ENCODE data around the gene PLS3. TPM values are rescaled to one million over a fixed set of nuclear protein-coding genes. Genes with fewer than 3 reads are reported as not detected.
A peak's percentile ranks its signal among the peaks of the same experiment; 100 is the strongest.
"Not testable (repeated sequence)": the region's sequence is repeated elsewhere in the genome, so short reads cannot be mapped to it uniquely, and the experiment has no call there.

PLS3 gene
- total RNA-seq, 1 experiment from 2014 or later, result 129 TPM

GRCh38 chrX:115591856-115592842 lies 31.2 kb downstream of the PLS3 start:
- DNase-seq (ENCODE audit: low read depth), result peak; percentile 20
- in situ Hi-C loops (cut with HindIII; ENCODE audit: low pct_unique_long_range_greater_than_20kb, low sequenced_read_pairs), result no loop called here

GRCh38 chrX:115592997-115593734 lies 32.2 kb downstream of the PLS3 start:
- DNase-seq (ENCODE audit: low read depth), result no peak
- in situ Hi-C loops (cut with HindIII; ENCODE audit: low pct_unique_long_range_greater_than_20kb, low sequenced_read_pairs), result no loop called here

- in situ Hi-C loops (cut with HindIII; ENCODE audit: low pct_unique_long_range_greater_than_20kb, low sequenced_read_pairs), result no loop called here
- no peak for DNase-seq (ENCODE audit: low read depth)
Observed at GRCh38 chrX:115595049-115595448, 34.1 kb downstream of the PLS3 start.

GRCh38 chrX:115598556-115598955 lies 37.6 kb downstream of the PLS3 start:
- in situ Hi-C loops (cut with HindIII; ENCODE audit: low pct_unique_long_range_greater_than_20kb, low sequenced_read_pairs), result no loop called here
- DNase-seq (ENCODE audit: low read depth), result no peak

- in situ Hi-C loops (cut with HindIII; ENCODE audit: low pct_unique_long_range_greater_than_20kb, low sequenced_read_pairs), result no loop called here
- DNase-seq (ENCODE audit: low read depth), result no peak
Observed at GRCh38 chrX:115602308-115602707, 41.3 kb downstream of the PLS3 start.

GRCh38 chrX:115602729-115603389 lies 41.9 kb downstream of the PLS3 start:
- in situ Hi-C loops (cut with HindIII; ENCODE audit: low pct_unique_long_range_greater_than_20kb, low sequenced_read_pairs), result no loop called here
- DNase-seq (ENCODE audit: low read depth), result no peak

- no peak for DNase-seq (ENCODE audit: low read depth)
- in situ Hi-C loops (cut with HindIII; ENCODE audit: low pct_unique_long_range_greater_than_20kb, low sequenced_read_pairs), result no loop called here
Observed at GRCh38 chrX:115603534-115604074, 42.6 kb downstream of the PLS3 start.

GRCh38 chrX:115606861-115607260 lies 45.9 kb downstream of the PLS3 start:
- in situ Hi-C loops (cut with HindIII; ENCODE audit: low pct_unique_long_range_greater_than_20kb, low sequenced_read_pairs), result no loop called here
- no peak for DNase-seq (ENCODE audit: low read depth)

GRCh38 chrX:115609621-115610020 lies 48.6 kb downstream of the PLS3 start:
- no peak for DNase-seq (ENCODE audit: low read depth)
- in situ Hi-C loops (cut with HindIII; ENCODE audit: low pct_unique_long_range_greater_than_20kb, low sequenced_read_pairs), result no loop called here

GRCh38 chrX:115616943-115617563 lies 56.1 kb downstream of the PLS3 start:
- no peak for DNase-seq (ENCODE audit: low read depth)
- in situ Hi-C loops (cut with HindIII; ENCODE audit: low pct_unique_long_range_greater_than_20kb, low sequenced_read_pairs), result no loop called here

- DNase-seq (ENCODE audit: low read depth), result no peak
- in situ Hi-C loops (cut with HindIII; ENCODE audit: low pct_unique_long_range_greater_than_20kb, low sequenced_read_pairs), result no loop called here
Observed at GRCh38 chrX:115622534-115622933, 61.6 kb downstream of the PLS3 start.

- in situ Hi-C loops (cut with HindIII; ENCODE audit: low pct_unique_long_range_greater_than_20kb, low sequenced_read_pairs), result no loop called here
- DNase-seq (ENCODE audit: low read depth), result no peak
Observed at GRCh38 chrX:115624916-115625315, 63.9 kb downstream of the PLS3 start.

- no peak for DNase-seq (ENCODE audit: low read depth)
- in situ Hi-C loops (cut with HindIII; ENCODE audit: low pct_unique_long_range_greater_than_20kb, low sequenced_read_pairs), result no loop called here
Observed at GRCh38 chrX:115625572-115626301, 64.8 kb downstream of the PLS3 start.

GRCh38 chrX:115630204-115630603 lies 69.2 kb downstream of the PLS3 start:
- in situ Hi-C loops (cut with HindIII; ENCODE audit: low pct_unique_long_range_greater_than_20kb, low sequenced_read_pairs), result no loop called here

GRCh38 chrX:115632455-115632854 lies 71.5 kb downstream of the PLS3 start:
- in situ Hi-C loops (cut with HindIII; ENCODE audit: low pct_unique_long_range_greater_than_20kb, low sequenced_read_pairs), result no loop called here
- no peak for DNase-seq (ENCODE audit: low read depth)

More at GRCh38 chrX:115630204-115630603, 69.2 kb downstream of the PLS3 start:
- no peak for DNase-seq (ENCODE audit: low read depth)

GRCh38 chrX:115633397-115633796 lies 72.4 kb downstream of the PLS3 start:
- in situ Hi-C loops (cut with HindIII; ENCODE audit: low pct_unique_long_range_greater_than_20kb, low sequenced_read_pairs), result not testable (repeated sequence)

GRCh38 chrX:115639334-115639880 lies 78.4 kb downstream of the PLS3 start:
- in situ Hi-C loops (cut with HindIII; ENCODE audit: low pct_unique_long_range_greater_than_20kb, low sequenced_read_pairs), result no loop called here
- no peak for DNase-seq (ENCODE audit: low read depth)

More at GRCh38 chrX:115633397-115633796, 72.4 kb downstream of the PLS3 start:
- not testable (repeated sequence) for DNase-seq (ENCODE audit: low read depth)

Data from Caki2 (cell line).